GM21619 (cell line): ENCODE measurements around the gene CCDC82.
"Not testable (repeated sequence)": the region's sequence is repeated elsewhere in the genome, so short reads cannot be mapped to it uniquely, and the experiment has no call there.

Experiments
- ATAC-seq: cut with Tn5 transposase; IDR thresholded peaks from one replicate; pipeline ENCODE4 v1.9.1; 2021; ENCODE audit not compliant: unreplicated experiment

The CCDC82 gene

GRCh38 chr11:96389720-96390487, at the start of gene CCDC82, which contains the start of gene JRKL:
Gene CCDC82, minus strand, starts transcription at chr11:96389912. Its CDS starts 5,165 bp downstream, at chr11:96384747.
Gene JRKL, plus strand, starts transcription at chr11:96390013. Its CDS starts 637 bp downstream, at chr11:96390650.
- ATAC-seq = peak; percentile 90

GRCh38 chr11:96432654-96433053, 42.9 kb upstream of the CCDC82 start:
- ATAC-seq = not testable (repeated sequence)

GRCh38 chr11:96430668-96431067, 41.0 kb upstream of the CCDC82 start:
- ATAC-seq = no peak

GRCh38 chr11:96424693-96425092, 35.0 kb upstream of the CCDC82 start:
- no peak for ATAC-seq

- ATAC-seq = no peak
These were observed 23.7 kb upstream of the CCDC82 start for GRCh38 chr11:96413408-96413807.

- ATAC-seq = no peak
These were observed 23.2 kb upstream of the CCDC82 start for GRCh38 chr11:96412761-96413381.

GRCh38 chr11:96411412-96411811, 21.7 kb upstream of the CCDC82 start:
- ATAC-seq = not testable (repeated sequence)

- ATAC-seq = no peak
These were observed 11.0 kb upstream of the CCDC82 start for GRCh38 chr11:96400697-96401096.

- ATAC-seq = no peak
These were observed 8.2 kb upstream of the CCDC82 start for GRCh38 chr11:96397863-96398262.

- no peak for ATAC-seq
These were observed 6.9 kb upstream of the CCDC82 start for GRCh38 chr11:96396637-96397036.

GRCh38 chr11:96394773-96395172, 5.1 kb upstream of the CCDC82 start:
- ATAC-seq = no peak

GRCh38 chr11:96393753-96394348, 4.1 kb upstream of the CCDC82 start:
- ATAC-seq = no peak

GRCh38 chr11:96391698-96392307, 2.1 kb upstream of the CCDC82 start:
- ATAC-seq = no peak

GRCh38 chr11:96390488-96390792, 728 bp upstream of the CCDC82 start:
- no peak for ATAC-seq

- peak; percentile 46 for ATAC-seq
These were observed 607 bp downstream of the CCDC82 start for GRCh38 chr11:96388891-96389719.

- ATAC-seq = no peak
These were observed 4.5 kb downstream of the CCDC82 start for GRCh38 chr11:96385187-96385586.

- ATAC-seq = no peak
These were observed 5.6 kb downstream of the CCDC82 start for GRCh38 chr11:96384156-96384555.

GRCh38 chr11:96376796-96377195, 12.9 kb downstream of the CCDC82 start:
- ATAC-seq = no peak

GRCh38 chr11:96373826-96374225, 15.9 kb downstream of the CCDC82 start:
- ATAC-seq = no peak

- no peak for ATAC-seq
These were observed 22.4 kb downstream of the CCDC82 start for GRCh38 chr11:96367342-96367741.

- no peak for ATAC-seq
These were observed 23.7 kb downstream of the CCDC82 start for GRCh38 chr11:96366024-96366423.
